Keratinocyte (primary cell): Measurements from ENCODE around the gene SSMEM1.

Experiments
- EZH2 ChIP-seq: IDR thresholded peaks from one replicate; pipeline ENCODE4 v1.6.1; 2012; ENCODE audit warnings: inconsistent platforms, mild to moderate bottlenecking, low read length, moderate library complexity
- TF ChIP-seq, protein P1 (sequence below), 3 experiments: IDR thresholded peaks in 1 of 3; conservative IDR thresholded peaks in 1 of 3; optimal IDR thresholded peaks in 1 of 3; 2 replicates in 2 of 3; 3 replicates in 1 of 3; pipeline versions ENCODE3 to v1.5.1; 2011; ENCODE audit warnings: low read length in 3 of 3, mild to moderate bottlenecking in 3 of 3, moderate library complexity in 2 of 3, control low read depth in 1 of 3, inconsistent platforms in 1 of 3; ENCODE audit not compliant: insufficient read depth in 2 of 3; ENCODE audit errors: extremely low read depth in 1 of 3

DNA sequence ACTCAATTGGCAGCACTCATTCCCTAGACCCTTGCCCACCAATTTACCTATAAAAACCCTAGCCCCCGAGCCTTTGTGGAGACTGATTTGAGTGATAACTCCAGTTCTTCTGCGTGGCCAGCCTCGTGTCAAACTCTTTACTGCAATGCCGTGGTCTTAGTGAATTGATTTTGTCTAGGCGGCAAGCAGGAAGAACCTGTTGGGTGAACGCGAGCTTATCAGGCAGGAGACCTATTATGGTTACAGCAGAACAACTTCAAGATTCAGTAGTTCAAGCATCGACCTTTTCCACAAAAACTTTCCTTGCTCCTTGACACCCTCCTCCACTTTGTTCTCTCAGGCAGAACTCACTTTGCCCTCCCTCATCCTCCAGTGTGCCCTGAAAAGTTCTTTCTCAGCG lies 12.2 kb downstream of the SSMEM1 start:
- TF ChIP-seq, protein P1, sequence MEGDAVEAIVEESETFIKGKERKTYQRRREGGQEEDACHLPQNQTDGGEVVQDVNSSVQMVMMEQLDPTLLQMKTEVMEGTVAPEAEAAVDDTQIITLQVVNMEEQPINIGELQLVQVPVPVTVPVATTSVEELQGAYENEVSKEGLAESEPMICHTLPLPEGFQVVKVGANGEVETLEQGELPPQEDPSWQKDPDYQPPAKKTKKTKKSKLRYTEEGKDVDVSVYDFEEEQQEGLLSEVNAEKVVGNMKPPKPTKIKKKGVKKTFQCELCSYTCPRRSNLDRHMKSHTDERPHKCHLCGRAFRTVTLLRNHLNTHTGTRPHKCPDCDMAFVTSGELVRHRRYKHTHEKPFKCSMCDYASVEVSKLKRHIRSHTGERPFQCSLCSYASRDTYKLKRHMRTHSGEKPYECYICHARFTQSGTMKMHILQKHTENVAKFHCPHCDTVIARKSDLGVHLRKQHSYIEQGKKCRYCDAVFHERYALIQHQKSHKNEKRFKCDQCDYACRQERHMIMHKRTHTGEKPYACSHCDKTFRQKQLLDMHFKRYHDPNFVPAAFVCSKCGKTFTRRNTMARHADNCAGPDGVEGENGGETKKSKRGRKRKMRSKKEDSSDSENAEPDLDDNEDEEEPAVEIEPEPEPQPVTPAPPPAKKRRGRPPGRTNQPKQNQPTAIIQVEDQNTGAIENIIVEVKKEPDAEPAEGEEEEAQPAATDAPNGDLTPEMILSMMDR (optimal IDR thresholded peaks at IDR 0.05 in 1 of 3, IDR thresholded peaks at IDR 0.05 in 1 of 3, conservative IDR thresholded peaks at IDR 0.05 in 1 of 3; ENCODE audit: extremely low read depth in 1 of 3, insufficient read depth in 2 of 3, low read length in 3 of 3), result no peak
- TF ChIP-seq EZH2, result no peak
